GM21515 (cell line): Measurements from ENCODE around the gene BMF.

Experiments used
- ATAC-seq: cut with Tn5 transposase; IDR thresholded peaks from one replicate; pipeline ENCODE4 v1.9.1; 2021; ENCODE audit not compliant: unreplicated experiment

BMF gene

DNA sequence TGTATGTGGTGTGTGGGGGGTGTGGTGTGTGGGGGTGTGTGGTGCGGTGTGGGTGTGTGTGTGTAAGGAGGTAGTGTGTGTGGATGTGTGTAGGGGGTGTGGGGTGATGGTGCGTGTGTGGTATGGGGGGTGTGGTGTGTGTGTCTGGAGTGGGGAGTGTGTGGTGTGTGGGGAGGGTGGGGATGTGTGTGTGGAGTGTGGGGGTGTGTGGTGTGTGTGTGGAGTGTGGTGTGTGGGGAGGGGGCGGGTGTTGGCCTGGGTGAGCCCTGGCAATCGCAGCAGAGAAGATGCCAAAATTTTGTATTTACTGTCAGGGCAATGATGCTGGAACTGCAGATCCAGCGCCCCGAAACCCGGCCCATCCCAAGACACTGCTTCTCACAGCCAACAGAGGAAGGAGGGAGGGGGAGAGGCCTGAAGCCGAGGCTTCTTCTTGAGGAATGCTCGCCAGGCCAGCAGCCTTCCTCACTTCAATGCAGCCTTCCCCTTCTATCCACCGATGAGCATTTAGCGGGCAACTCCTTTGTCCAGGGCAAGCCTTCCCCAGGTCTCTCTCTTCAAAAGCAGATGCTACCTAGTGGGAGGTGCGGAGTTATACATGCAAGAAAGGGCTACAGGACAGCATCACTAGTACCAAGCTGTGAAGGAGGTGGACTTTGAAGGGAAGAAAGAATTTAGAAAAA is 57.8 kb downstream of the BMF start:
- ATAC-seq, result no peak

DNA sequence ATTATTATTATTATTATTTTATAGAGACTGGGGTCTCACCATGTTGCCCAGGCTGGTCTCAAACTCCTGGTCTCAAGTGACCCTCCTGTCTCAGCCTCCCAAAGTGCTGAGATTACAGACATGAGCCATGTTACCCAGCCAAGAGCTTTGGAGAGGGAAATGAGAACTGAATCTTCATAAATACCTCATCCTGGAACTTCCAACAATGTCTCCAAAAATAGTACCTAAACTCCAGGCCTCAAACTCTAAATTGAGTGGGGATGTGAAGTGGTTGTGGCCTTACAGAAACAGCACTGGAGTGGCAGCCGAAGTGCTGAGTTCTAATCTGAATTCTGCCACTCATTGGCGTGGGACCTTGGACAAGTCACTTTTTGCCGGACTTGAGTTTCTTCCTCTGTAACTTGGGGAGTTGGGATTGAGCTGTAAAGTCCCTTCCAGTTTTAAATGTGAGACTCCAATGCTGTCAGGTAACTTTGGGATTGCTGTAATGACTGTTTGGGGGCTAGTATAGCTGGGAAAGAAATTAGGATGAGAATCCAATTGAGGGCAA is 59.7 kb downstream of the BMF start:
- no peak for ATAC-seq

DNA sequence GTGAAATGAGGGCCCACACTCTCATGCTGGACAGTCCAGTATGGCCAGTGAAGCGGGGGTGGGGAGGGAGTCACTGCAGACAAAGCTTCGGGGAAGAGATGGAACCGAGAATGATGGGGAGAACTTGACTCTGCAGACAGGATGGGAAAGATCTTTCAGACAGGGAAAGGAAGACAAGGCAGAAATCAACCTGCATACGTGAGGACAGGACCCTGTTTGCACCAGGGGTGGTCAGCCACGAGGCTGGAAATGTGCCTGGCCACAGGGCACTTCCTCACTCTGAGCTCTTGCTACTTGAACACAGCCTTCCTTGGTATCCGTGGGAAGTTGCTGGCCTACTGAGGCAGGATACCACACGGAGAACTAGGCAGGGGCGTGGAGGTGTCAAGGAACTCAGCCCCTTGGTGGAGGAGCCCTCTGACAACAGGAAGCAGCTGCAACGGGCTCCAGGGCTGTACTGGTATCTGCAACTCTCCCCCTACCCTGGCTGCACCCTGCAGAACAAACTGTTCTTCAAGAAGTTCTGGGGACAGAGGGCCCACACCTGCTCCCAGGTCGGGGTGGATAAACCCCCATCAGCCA is 60.4 kb downstream of the BMF start:
- no peak for ATAC-seq

DNA sequence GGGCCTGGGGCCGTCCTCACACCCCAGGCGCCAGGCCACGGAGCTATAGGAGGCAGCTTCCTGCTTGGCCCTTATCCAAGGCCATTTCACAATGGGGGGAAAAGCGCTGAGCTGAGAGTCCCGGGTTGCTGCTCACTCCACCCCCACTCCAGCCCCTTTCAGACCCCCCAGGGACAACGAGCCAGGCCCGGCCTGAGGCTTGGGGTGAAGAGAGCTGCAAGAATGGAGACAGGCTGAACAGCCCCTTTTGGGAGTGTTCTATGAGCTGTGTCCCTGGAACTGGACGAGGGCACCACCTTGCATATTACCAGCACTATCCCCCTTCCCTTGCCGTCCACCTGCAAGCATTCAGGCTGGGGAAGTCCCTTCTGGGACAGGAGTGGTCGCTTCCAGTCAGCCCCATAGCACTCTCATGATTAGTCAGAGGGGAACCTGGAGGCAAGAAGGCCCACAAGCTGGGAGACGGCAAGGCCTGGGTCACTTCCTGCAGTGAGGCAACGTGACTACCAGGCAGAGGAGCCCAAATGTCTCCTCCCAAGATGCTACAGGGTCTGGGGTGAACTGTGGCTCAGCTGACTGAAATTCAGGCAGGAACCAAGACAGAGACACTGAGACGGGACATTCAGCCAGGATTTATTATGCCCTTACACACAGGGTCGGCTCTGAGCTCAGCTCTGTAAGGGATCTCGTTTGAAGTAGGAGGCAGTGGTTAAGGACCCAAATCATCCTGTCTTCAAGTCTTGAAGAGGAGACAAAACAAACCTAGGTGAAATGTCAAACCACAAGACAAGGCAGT is 61.1 kb downstream of the BMF start:
- ATAC-seq, result peak; percentile 49

DNA sequence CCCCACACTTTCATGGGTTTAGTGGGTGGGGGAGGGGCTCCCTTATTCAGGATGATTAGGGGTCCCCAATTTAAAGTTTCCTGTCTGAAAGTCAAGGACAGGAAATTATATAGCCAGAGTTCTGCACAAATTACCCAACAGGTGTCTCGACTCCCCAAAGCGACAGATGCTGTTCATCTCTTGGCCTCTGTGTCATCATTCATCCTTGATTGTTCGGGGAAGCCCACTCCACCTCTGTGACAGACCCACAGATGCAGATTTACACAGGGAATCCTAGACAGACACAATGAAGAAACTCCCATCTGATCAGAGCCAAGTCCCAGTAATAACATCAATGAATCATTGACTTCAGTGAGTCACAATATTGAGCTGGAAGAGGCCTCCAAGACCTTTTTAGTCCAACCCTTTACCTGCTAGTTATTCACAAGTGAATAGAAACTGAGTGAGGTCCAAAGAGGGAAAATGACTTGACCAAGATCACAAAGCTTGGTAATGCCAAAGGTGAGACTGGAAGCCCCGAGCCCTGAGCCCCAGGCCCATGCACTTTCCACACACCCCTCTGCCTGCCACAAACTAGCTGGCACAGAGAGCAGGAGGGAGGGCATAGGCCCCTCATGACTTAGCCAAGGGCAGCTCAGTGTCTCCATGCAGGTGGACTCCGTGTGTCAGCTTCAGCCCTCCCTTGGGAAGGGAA is 61.8 kb downstream of the BMF start:
- no peak for ATAC-seq

DNA sequence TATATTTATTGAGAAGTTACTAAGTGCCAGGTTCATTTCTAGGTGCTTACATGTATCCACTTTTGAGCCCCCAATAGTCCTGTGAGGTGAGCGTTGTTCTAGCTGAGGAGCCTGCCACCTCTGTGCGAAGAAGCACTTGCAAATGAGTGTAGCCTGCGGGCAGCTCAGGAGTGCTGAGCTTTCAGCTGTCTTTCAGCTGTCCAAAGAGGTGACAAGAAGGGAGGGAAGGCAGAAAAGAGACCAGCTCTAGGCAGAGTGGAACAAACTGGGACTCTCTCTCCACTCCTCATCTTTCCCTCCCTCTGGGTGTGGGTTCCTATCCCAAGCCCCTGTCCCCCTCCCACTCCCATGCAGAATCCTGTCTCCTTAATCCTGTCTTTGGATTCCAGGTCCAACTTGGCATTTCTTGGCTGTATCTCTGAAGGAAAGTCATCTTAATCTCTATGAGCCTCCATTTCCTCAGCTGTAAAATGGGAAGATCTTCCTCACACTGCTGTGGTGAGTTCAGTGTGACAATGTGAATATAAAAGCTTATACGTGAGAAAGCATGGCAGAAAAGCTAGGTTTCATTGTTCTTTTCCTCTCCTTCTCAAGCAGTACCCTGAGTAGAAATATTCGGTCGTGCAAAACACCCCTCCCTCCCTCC is 63.0 kb downstream of the BMF start:
- ATAC-seq, result no peak

DNA sequence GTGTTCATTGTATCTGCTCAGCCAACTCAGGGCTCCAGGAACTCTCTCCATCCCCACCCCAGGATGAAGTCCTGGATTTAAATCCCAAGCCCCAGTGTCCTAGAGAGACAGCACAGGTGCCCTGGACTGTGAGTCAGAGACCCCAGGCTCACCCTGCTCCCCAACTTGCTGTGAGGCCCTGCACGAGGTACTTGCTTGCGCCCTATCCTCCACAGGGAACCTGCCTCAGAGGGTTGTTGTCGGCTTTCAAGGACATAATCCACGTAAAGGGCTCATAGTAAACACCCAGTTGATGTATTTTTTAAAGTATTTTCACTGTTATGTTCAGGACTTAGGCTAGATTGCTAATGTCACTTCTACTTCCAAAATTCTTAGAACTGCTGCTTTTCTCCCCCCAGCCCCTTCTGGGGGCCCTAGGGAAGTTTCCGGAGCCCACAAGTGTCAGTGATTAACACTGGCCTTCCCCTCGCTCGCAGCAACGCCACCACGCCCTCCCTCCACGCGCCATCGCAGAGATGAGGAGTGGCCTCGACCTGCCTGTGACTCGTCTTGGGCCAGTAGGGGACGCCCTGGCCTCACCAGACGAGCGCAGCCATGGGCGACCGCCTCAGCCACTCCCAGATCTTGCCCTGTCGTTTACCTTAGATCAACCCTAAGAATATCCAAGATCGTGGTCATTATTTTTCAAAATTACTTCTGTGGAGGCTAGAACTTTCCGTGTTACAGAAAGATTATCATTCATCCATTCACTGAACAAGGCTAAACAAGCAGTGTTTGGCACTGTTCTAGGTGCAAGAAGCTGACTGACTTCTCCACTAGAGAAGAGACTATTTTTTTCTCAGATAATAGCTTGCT is 63.7 kb downstream of the BMF start:
- peak; percentile 73 for ATAC-seq

DNA sequence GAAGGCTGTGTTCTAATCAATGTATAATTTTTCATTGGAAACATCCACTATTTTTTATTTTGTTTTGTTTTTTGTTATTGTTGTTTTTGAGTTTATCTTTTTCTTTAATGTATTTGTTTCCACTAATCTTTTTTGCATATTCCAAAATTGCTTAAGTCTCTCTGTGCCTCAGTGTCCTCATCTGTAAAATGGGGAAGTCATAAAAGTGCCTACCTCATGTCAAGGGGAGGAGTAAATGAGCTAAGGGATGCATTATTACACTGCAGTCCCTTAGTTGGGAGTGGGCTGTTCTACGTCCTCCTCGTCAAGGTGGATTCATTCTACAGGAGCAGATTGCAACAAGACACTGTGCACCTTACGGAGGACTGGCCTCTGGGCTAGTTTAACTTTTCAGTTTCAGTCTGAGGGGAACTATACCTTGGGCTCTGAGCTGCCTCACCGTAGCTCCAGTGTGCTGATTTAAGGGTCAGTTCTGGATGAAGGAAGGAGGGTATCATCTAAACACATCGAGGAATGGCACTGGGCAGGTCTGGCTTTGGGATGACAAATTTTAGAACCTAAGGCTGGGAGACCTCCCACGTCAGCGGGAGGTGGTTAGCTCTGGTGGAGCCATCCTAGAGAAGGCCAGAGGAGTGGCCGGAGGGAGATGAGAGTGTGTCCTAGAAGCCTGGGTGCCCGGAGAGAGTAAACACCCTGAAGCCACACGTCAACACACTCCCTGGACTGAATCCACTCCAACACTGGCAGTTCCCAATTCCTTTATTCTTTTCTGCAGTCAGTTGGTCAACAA is 64.6 kb downstream of the BMF start:
- no peak for ATAC-seq

DNA sequence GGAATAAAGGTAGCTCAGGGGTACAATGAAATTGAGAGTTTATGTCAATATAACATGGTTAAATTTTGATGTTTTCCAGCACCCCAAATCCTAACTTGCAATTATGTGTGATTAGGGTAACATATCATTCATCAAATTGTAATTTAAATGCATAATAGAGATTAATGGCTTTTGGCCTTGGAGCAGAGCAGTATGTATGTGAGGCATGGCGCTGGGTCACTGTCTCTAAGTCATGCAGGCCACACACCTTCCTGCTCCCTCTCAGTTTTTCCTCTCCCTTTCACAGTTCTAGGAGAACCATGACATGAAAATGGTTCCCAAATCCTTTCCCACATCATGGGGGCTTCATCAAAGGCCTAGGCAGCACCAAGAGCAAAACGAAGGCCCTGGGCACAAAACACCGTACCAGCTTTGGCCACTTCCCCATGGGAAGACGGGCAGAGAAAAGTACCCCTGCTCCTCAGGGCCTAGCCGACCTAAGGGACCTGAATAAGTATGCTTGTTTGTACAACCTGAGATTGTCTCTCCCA is 65.8 kb downstream of the BMF start:
- ATAC-seq, result no peak

DNA sequence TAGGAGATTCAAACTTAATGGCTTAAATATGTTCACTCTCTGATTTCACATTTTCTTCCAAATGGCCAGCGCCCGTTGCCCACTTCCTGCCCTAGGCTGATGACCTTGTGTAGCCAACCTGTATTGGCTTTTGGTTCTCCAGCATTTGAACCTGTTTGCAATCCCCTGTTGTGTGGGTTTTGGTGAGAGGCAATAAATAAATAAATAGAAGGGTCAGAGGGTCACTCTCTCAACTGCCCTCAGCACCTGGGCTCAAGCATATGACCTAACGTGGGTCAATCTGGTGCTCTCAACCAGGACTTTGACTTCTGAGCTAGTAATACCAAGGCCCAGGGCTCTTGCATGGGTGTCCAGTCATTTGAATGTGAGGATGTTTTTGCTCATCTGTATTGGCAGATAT is 67.9 kb downstream of the BMF start:
- ATAC-seq, result no peak

DNA sequence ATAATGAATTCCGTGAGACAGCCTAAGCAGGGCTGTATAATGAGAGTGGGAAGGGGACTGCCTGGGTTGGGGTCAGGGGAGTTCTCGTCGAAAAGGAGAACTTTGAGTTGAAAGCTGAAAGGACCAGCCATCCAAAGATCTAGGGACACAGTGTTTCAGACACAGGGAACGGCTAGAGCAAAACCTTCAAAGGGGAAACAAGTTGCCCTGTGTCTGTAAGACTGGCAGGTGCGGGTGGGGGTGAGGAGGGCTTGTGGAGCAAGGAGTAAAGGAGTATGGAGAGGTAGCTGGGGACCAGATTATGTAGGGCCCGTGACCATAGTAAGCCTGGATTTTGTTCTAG is 68.4 kb downstream of the BMF start:
- ATAC-seq, result no peak

DNA sequence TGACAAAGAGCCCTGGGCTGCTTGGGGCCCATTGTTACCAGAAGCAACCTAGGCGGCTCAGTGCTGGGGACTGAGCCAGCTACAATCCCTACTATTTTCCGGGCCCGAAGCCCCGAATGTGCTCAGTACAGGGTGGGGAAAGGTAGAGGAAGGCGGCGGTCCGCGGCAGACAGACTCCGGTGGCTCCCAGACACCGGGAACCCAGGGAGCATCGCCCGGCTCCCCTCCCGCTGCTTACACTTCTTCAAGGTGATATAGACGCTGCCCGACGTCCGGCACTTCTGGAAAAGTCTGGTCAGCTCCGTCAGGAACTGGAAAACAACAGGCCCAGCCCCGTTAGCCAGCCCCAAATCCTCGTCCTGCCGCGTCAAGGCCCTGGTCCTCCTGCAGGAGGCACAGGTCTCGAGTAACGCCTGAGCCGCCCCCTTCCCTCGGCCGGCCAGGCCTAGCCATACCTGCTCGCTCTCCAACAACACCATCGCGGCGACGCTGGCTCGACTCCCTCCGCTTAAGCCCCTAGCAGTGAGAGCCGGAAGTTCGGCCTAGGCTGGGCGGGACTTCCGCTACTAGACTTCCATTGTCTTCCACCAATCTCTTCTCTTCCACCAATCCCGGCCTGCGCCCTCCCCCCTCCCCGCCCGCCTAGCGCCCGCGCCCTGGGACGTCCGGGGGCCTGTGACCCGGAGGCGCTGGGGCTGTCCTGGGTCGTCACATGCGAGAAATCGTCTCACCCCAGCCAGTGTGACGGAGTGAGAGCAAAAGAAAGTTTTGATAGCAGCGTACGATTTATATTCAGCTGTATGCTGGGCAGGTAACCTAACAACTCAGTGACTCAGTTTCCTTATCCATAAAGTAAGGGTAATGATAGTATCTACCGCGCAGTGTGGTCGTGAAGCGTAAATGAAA is 69.8 kb downstream of the BMF start, which contains the start of gene SRP14:
Gene SRP14 (minus strand): TSS at position 544 of the 906 bp plus-strand sequence. CDS start 65 bp downstream, at position 479.
- ATAC-seq, result peak; percentile 83

DNA sequence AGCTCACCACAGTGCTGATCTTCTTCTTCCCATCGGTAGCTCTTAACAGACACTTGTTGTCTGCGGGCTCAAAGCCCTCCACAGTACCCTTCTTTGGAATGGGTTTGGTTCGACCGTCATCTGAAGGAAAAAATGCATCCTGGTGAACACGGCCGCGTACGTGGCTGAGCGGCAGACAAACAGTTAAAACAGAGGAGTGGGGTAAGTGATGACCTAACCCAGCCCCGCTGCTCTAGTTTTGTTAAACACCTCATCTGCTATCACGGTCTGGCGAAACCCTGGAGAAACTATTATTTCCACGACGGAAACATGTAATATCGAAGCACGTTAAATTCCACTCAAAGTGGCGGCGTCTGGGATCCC is 70.4 kb downstream of the BMF start:
- ATAC-seq, result no peak
